NCI-H82 treated with DMSO at 0.1 percent for 48 hours (cell line): ENCODE results near the gene SQOR.

Experiments
- DNase-seq: peaks from one replicate; lab custom pipeline; 2025; ENCODE audit not compliant: unreplicated experiment; lab: John Stamatoyannopoulos, UW

Gene SQOR

GRCh38 chr15:45657764-45658545 is 23.1 kb downstream of the SQOR start:
- no peak for DNase-seq

GRCh38 chr15:45660231-45660979 is 25.6 kb downstream of the SQOR start:
- DNase-seq: no peak

- DNase-seq: no peak
Measured at GRCh38 chr15:45662375-45662774, 27.5 kb downstream of the SQOR start.

GRCh38 chr15:45664451-45664850 is 29.6 kb downstream of the SQOR start:
- DNase-seq: no peak

GRCh38 chr15:45665261-45665660 is 30.4 kb downstream of the SQOR start:
- no peak for DNase-seq

- DNase-seq: no peak
Measured at GRCh38 chr15:45666119-45666875, 31.5 kb downstream of the SQOR start.

- DNase-seq: no peak
Measured at GRCh38 chr15:45667002-45667401, 32.2 kb downstream of the SQOR start.

GRCh38 chr15:45668386-45668785 is 33.6 kb downstream of the SQOR start:
- DNase-seq: no peak

GRCh38 chr15:45669422-45669821 is 34.6 kb downstream of the SQOR start:
- no peak for DNase-seq

GRCh38 chr15:45670091-45670490 is 35.3 kb downstream of the SQOR start:
- DNase-seq: no peak

GRCh38 chr15:45670511-45670910 is 35.7 kb downstream of the SQOR start:
- no peak for DNase-seq

- DNase-seq: no peak
Measured at GRCh38 chr15:45674677-45675076, 39.8 kb downstream of the SQOR start.

- DNase-seq: no peak
Measured at GRCh38 chr15:45677797-45678196, 43.0 kb downstream of the SQOR start.

GRCh38 chr15:45678459-45679178 is 43.8 kb downstream of the SQOR start:
- DNase-seq: no peak

GRCh38 chr15:45684533-45684932 is 49.7 kb downstream of the SQOR start:
- no peak for DNase-seq

GRCh38 chr15:45689616-45690015 is 54.8 kb downstream of the SQOR start:
- no peak for DNase-seq

- DNase-seq: no peak
Measured at GRCh38 chr15:45690581-45691260, 55.9 kb downstream of the SQOR start.

GRCh38 chr15:45701108-45701507 is 66.3 kb downstream of the SQOR start:
- no peak for DNase-seq

GRCh38 chr15:45702041-45702440 is 67.2 kb downstream of the SQOR start:
- DNase-seq: no peak

GRCh38 chr15:45703670-45704328 is 69.0 kb downstream of the SQOR start:
- no peak for DNase-seq
